Caco-2 (cell line): ENCODE measurements around the gene NOP10. TPM values are rescaled to one million over a fixed set of nuclear protein-coding genes. Genes with fewer than 3 reads are reported as not detected.
"Not testable (repeated sequence)": the region's sequence is repeated elsewhere in the genome, so short reads cannot be mapped to it uniquely, and the experiment has no call there.

Source experiments
- BruUV-seq: library from RNA; stranded (reverse); fragments of 400-500 nt; replicated peaks from 2 replicates; lab custom pipeline; 2021; lab: Mats Ljungman, UMichigan
- CTCF ChIA-PET: fragments of 300-600 bp; sonication (Branson Sonifier 250); formaldehyde crosslinking; loops from one replicate; lab custom pipeline; 2022; ENCODE audit warnings: antibody characterized with exemption; lab: Charles Lee
- POLR2A ChIA-PET: fragments of 300-600 bp; sonication (Branson Sonifier 250); formaldehyde crosslinking; loops from one replicate; lab custom pipeline; 2022; ENCODE audit warnings: antibody characterized with exemption; lab: Charles Lee
- DNase-seq, 2 experiments: peaks; one replicate each; pipeline versions ENCODE4 v3.0.0 to v3.0.0-alpha.2; 2020 to 2022
- H3K27me3 ChIP-seq: replicated peaks from 2 replicates; pipeline ENCODE4 v1.6.0; 2011; ENCODE audit warnings: low read length; ENCODE audit not compliant: control insufficient read depth, insufficient read depth
- H3K36me3 ChIP-seq: 2 replicates; pipeline ENCODE4 v1.5.1; 2011; ENCODE audit warnings: low read length; ENCODE audit not compliant: control insufficient read depth, insufficient read depth
- H3K4me1 ChIP-seq: fragments of 250-450 bp; sonication (Bioruptor Pico); 2 replicates; pipeline ENCODE4 v1.5.1; 2020; ENCODE audit warnings: mild to moderate bottlenecking
- H3K4me3 ChIP-seq: 2 replicates; pipeline ENCODE4 v1.5.1; 2011; ENCODE audit warnings: low read depth, mild to moderate bottlenecking, control low read depth, low read length
- H3K9me3 ChIP-seq: fragments of 250-450 bp; sonication (Bioruptor Pico); 2 replicates; pipeline ENCODE4 v1.5.1; 2020; ENCODE audit warnings: mild to moderate bottlenecking, moderate library complexity
- H3K27ac Mint-ChIP-seq: one replicate; pipeline ENCODE4 v1.8.0; 2022; ENCODE audit warnings: mixed read lengths; ENCODE audit not compliant: unreplicated experiment
- H3K27me3 Mint-ChIP-seq: one replicate; pipeline ENCODE4 v1.8.0; 2022; ENCODE audit warnings: mixed read lengths; ENCODE audit not compliant: insufficient read depth, unreplicated experiment
- H3K36me3 Mint-ChIP-seq: one replicate; pipeline ENCODE4 v1.8.0; 2022; ENCODE audit warnings: mild to moderate bottlenecking, mixed read lengths; ENCODE audit not compliant: insufficient read depth, unreplicated experiment
- H3K4me1 Mint-ChIP-seq: one replicate; pipeline ENCODE4 v1.8.0; 2022; ENCODE audit warnings: low read depth, mixed read lengths; ENCODE audit not compliant: unreplicated experiment
- H3K4me3 Mint-ChIP-seq: one replicate; pipeline ENCODE4 v1.8.0; 2022; ENCODE audit warnings: mild to moderate bottlenecking, moderate library complexity, mixed read lengths; ENCODE audit not compliant: unreplicated experiment
- H3K9me3 Mint-ChIP-seq: one replicate; pipeline ENCODE4 v1.8.0; 2022; ENCODE audit warnings: mixed read lengths; ENCODE audit not compliant: unreplicated experiment
- CTCF ChIP-seq, 2 experiments: fragments of 200-600 bp in 1 of 2; IDR thresholded peaks; 1 replicate in 1 of 2; 2 replicates in 1 of 2; pipeline versions ENCODE4 v1.5.1 to v1.8.0; 2011 to 2022; ENCODE audit warnings: antibody characterized with exemption in 1 of 2, control low read depth in 1 of 2, inconsistent platforms in 1 of 2, low read depth in 1 of 2, low read length in 1 of 2, mild to moderate bottlenecking in 1 of 2, moderate library complexity in 1 of 2; ENCODE audit not compliant: insufficient read depth in 1 of 2, severe bottlenecking in 1 of 2, unreplicated experiment in 1 of 2
- intact Hi-C: fragments of 100-400 bp; cut with micrococcal nuclease; formaldehyde crosslinking; loops from one replicate; pipeline ENCODE4 v1.10.0; 2022; ENCODE audit not compliant: unreplicated experiment
- total RNA-seq: library from RNA; stranded (reverse); gene quantifications from 2 replicates; pipeline ENCODE4 v1.2.3, GENCODE V29; 2022

The NOP10 gene
- total RNA-seq, 1 experiment from 2014 or later = 171 TPM

GRCh38 chr15:34349769-34350168 lies 6.8 kb upstream of the NOP10 start:
- no peak overlapping the region for H3K4me3 ChIP-seq

GRCh38 chr15:34348735-34349300 lies 5.9 kb upstream of the NOP10 start:
- no peaks in the 10 kb centered on the region for H3K36me3 ChIP-seq
- POLR2A ChIA-PET = no interaction called here
- Mint-ChIP-seq H3K36me3 (no peaks in the 10 kb centered on the region), H3K4me3 (no peak overlapping the region), H3K4me1 (no peaks in the 10 kb centered on the region), H3K27me3 (no peaks in the 10 kb centered on the region), H3K9me3 (no peaks in the 10 kb centered on the region), H3K27ac (no peak overlapping the region)
- no peaks in the 10 kb centered on the region for H3K4me1 ChIP-seq
- no peak for DNase-seq
- no peaks in the 10 kb centered on the region for H3K9me3 ChIP-seq
- no peaks in the 10 kb centered on the region for H3K27me3 ChIP-seq
- BruUV-seq = no TSS peak
- no peak overlapping the region for H3K4me3 ChIP-seq
- CTCF ChIA-PET = interaction anchor here (0.8 kb wide), 1 partner anchor 19 kb away, joined by 3 read pairs; no protein-coding TSS in a partner anchor
- intact Hi-C loops = no loop called here
- TF ChIP-seq CTCF (IDR thresholded peaks at IDR 0.05; ENCODE audit: insufficient read depth in 1 of 2, low read depth in 1 of 2, low read length in 1 of 2, severe bottlenecking in 1 of 2, unreplicated experiment in 1 of 2) = no peak

More at GRCh38 chr15:34349769-34350168, 6.8 kb upstream of the NOP10 start:
- no peaks in the 10 kb centered on the region for H3K4me1 ChIP-seq
- H3K36me3 Mint-ChIP-seq = no peaks in the 10 kb centered on the region
- no TSS peak for BruUV-seq
- H3K9me3 Mint-ChIP-seq = no peaks in the 10 kb centered on the region
- no peak overlapping the region for H3K4me3 Mint-ChIP-seq
- no peak overlapping the region for H3K27ac Mint-ChIP-seq
- H3K36me3 ChIP-seq = no peaks in the 10 kb centered on the region
- no peaks in the 10 kb centered on the region for H3K4me1 Mint-ChIP-seq
- no peak for TF ChIP-seq CTCF (IDR thresholded peaks at IDR 0.05; ENCODE audit: insufficient read depth in 1 of 2, low read depth in 1 of 2, low read length in 1 of 2, severe bottlenecking in 1 of 2, unreplicated experiment in 1 of 2)
- POLR2A ChIA-PET = no interaction called here
- no peak for DNase-seq
- CTCF ChIA-PET = no interaction called here
- H3K27me3 Mint-ChIP-seq = no peaks in the 10 kb centered on the region
- H3K9me3 ChIP-seq = no peaks in the 10 kb centered on the region
- no peaks in the 10 kb centered on the region for H3K27me3 ChIP-seq
- intact Hi-C loops = no loop called here

- H3K27me3 ChIP-seq = no peaks in the 10 kb centered on the region
- no peak for DNase-seq
- H3K4me1 ChIP-seq = no peaks in the 10 kb centered on the region
- H3K4me3 ChIP-seq = no peak overlapping the region
- H3K4me3 Mint-ChIP-seq = no peak overlapping the region
- intact Hi-C loops = no loop called here
- no peaks in the 10 kb centered on the region for H3K9me3 ChIP-seq
- H3K27me3 Mint-ChIP-seq = no peaks in the 10 kb centered on the region
- TF ChIP-seq CTCF (IDR thresholded peaks at IDR 0.05; ENCODE audit: insufficient read depth in 1 of 2, low read depth in 1 of 2, low read length in 1 of 2, severe bottlenecking in 1 of 2, unreplicated experiment in 1 of 2) = no peak
- no peak overlapping the region for H3K27ac Mint-ChIP-seq
- ChIA-PET POLR2A (no interaction called here), CTCF (interaction anchor here (0.8 kb wide), 1 partner anchor 20 kb away, joined by 3 read pairs; no protein-coding TSS in a partner anchor)
- no peaks in the 10 kb centered on the region for H3K36me3 Mint-ChIP-seq
- no peaks in the 10 kb centered on the region for H3K9me3 Mint-ChIP-seq
- H3K36me3 ChIP-seq = no peaks in the 10 kb centered on the region
- no TSS peak for BruUV-seq
- no peaks in the 10 kb centered on the region for H3K4me1 Mint-ChIP-seq
Measured at GRCh38 chr15:34347951-34348638, 5.2 kb upstream of the NOP10 start.

- BruUV-seq, H3K9me3 Mint-ChIP-seq, H3K36me3 ChIP-seq, H3K4me1 Mint-ChIP-seq, H3K9me3 ChIP-seq, H3K4me1 ChIP-seq, H3K27ac Mint-ChIP-seq, H3K27me3 ChIP-seq, H3K4me3 Mint-ChIP-seq, intact Hi-C loops, H3K27me3 Mint-ChIP-seq: not testable (repeated sequence)
- peaks cover 38% of the 10 kb centered on the region for H3K36me3 Mint-ChIP-seq
- peak overlapping the region; percentile 80 for H3K4me3 ChIP-seq
- ChIA-PET CTCF (interaction anchor here (0.8 to 1.3 kb wide), 4 partner anchors 18 to 25 kb away, joined by 4 to 10 read pairs (median 5); partner anchors contain the start of gene LPCAT4), POLR2A (interaction anchor here (0.5 kb wide), 1 partner anchor 18 kb away, joined by 3 read pairs; no protein-coding TSS in a partner anchor)
- DNase-seq = peak in 1 of 2 experiments; percentile 13
Measured at GRCh38 chr15:34342213-34342736, 661 bp downstream of the NOP10 start.
